Pancreas (tissue), 10 donors: ENCODE measurements around the gene IL11RA. TPM values are rescaled to one million over a fixed set of nuclear protein-coding genes. Genes with fewer than 3 reads are reported as not detected.

Experiments used
- ATAC-seq, 4 donors: fragments of 200-7000 bp; cut with Tn5 transposase; one replicate each; pipeline versions ENCODE4 v1.8.0 to v1.9.1; 2020; ENCODE audit warnings: mild to moderate bottlenecking in 4 of 4, moderate library complexity in 4 of 4
- DNase-seq, 6 donors: peaks; one replicate each; pipeline ENCODE4 v3.0.0-alpha.2; 2020
- FAIRE-seq: peaks from 2 replicates; lab custom pipeline; 2012; peaks lifted over from hg19 to GRCh38; lab: Jason Lieb, UNC
- H3K27ac ChIP-seq, 4 donors: fragments of 200-600 bp; sonication (generic); 1 replicate in 3 of 4; 2 replicates in 1 of 4; pipeline versions ENCODE4 v1.5.0 to v1.8.0; 2020
- H3K27me3 ChIP-seq, 4 donors: fragments of 200-600 bp; one replicate each; pipeline ENCODE4 v1.8.0; 2021
- H3K36me3 ChIP-seq, 3 donors: fragments of 200-600 bp; sonication (generic) in 1 of 3; one replicate each; pipeline versions ENCODE4 v1.5.0 to v1.8.0; 2020 to 2021
- H3K4me1 ChIP-seq, 3 donors: fragments of 200-600 bp; one replicate each; pipeline ENCODE4 v1.8.0; 2021
- H3K4me3 ChIP-seq, 4 donors: fragments of 200-600 bp; sonication (generic) in 2 of 4; one replicate each; pipeline versions ENCODE4 v1.5.0 to v1.8.0; 2020 to 2021
- H3K9me3 ChIP-seq, 4 donors: fragments of 200-600 bp; one replicate each; pipeline ENCODE4 v1.8.0; 2021
- CTCF ChIP-seq, 4 donors: fragments of 200-600 bp; sonication (generic) in 3 of 4; IDR thresholded peaks; one replicate each; pipeline versions ENCODE4 v1.5.0 to v1.8.0; 2021; ENCODE audit warnings: antibody characterized with exemption in 4 of 4
- WGBS, 2 donors: extraction: QIAGEN DNeasy Blood & Tissue Kit; methylation state at CpG; one replicate each; pipeline ENCODE4 v1.1.7; 2013; 5-methylcytosine and 5-hydroxymethylcytosine counted together
- intact Hi-C, 3 donors: fragments of 100-400 bp; cut with DNase I; formaldehyde crosslinking; loops; one replicate each; pipeline versions ENCODE4 v1.11.1 to v1.14.2; 2022
- polyA plus RNA-seq, 2 donors: library from polyadenylated mRNA; stranded (reverse); fragments of 200-250 nt; gene quantifications; one replicate each; pipeline ENCODE4 v1.2.3, GENCODE V29; 2013
- total RNA-seq, 6 donors: library from RNA; stranded (reverse); fragmentation: NEBNext Ultra II Directional in 4 of 6; extraction: Animal tissue kit (Norgen Biotek cat#: 25700) in 4 of 6; gene quantifications; one replicate each; pipeline versions ENCODE4 v1.2.1 to v1.2.4, GENCODE V29; 2021 to 2023
- donor health status: healthy with polysubstance abuse.
- donor health status: DM: no; HTN: no; CAD: no; lungs with moderate emphysema.
- donor health status: DM: no; HTN: no; CAD: no.
- donor health status: control.
- donor health status: control.
- donor health status: Bipolar disorder and iron deficiency.
- donor health status: DM: yes; HTN: yes; CAD: no.
- donor health status: DM: no; HTN: no; CAD: no.
- donor health status: DM: no; HTN: no; CAD: no.
- donor health status: DM: yes; HTN: yes; CAD: no.

The IL11RA gene
- total and polyA plus RNA-seq, 8 donors: 4.1 to 30.0 (median 7.3) TPM

GRCh38 chr9:34652602-34653000, 616 bp downstream of the IL11RA start:
- 51 to 56% methylated on average over 5 of the region's 5 CpGs for WGBS, 2 donors
- DNase-seq: no peak
- H3K4me1 ChIP-seq: peaks cover 9 to 37% (median 24%) of the 10 kb centered on the region in 3 donors
- intact Hi-C loops: no loop called here
- peaks cover 0 to 3% (median 0%) of the 10 kb centered on the region in 3 donors for H3K36me3 ChIP-seq
- H3K27me3 ChIP-seq: no peaks in the 10 kb centered on the region
- no peak for ATAC-seq
- peak overlapping the region in 1 of 4 donors; percentile 68 for H3K27ac ChIP-seq
- FAIRE-seq: no peak
- no peaks in the 10 kb centered on the region for H3K9me3 ChIP-seq
- peak overlapping the region in 1 of 4 donors; percentile 34 for H3K4me3 ChIP-seq
- TF ChIP-seq CTCF (IDR thresholded peaks at IDR 0.05): no peak

- peak in 1 of 4 donors; percentile 2 for ATAC-seq
- H3K4me3 ChIP-seq: no peak overlapping the region
- WGBS, 2 donors: 68 to 73% methylated on average over 11 of the region's 11 CpGs
These were observed 1.4 kb downstream of the IL11RA start for GRCh38 chr9:34653151-34654072.

GRCh38 chr9:34654323-34655051, 2.5 kb downstream of the IL11RA start:
- peak; percentile 63 to 87 (median 74) for DNase-seq
- Histone ChIP-seq H3K4me3 (no peak overlapping the region), H3K4me1 (peaks cover 9 to 31% (median 21%) of the 10 kb centered on the region in 3 donors), H3K9me3 (no peaks in the 10 kb centered on the region), H3K27ac (peak overlapping the region in 1 of 4 donors; percentile 22), H3K36me3 (peaks cover 0 to 3% (median 0%) of the 10 kb centered on the region in 3 donors), H3K27me3 (no peaks in the 10 kb centered on the region)
- peak; percentile 43 to 77 (median 66) for ATAC-seq
- 16 to 19% methylated on average over 11 of the region's 11 CpGs for WGBS, 2 donors
- no peak for TF ChIP-seq CTCF (IDR thresholded peaks at IDR 0.05)
- FAIRE-seq: no peak
- intact Hi-C loops: no loop called here

More at GRCh38 chr9:34653151-34654072, 1.4 kb downstream of the IL11RA start:
- intact Hi-C loops: no loop called here
- peak in 1 of 6 donors; percentile 59 for DNase-seq
- no peaks in the 10 kb centered on the region for H3K9me3 ChIP-seq
- peaks cover 0 to 3% (median 0%) of the 10 kb centered on the region in 3 donors for H3K36me3 ChIP-seq
- TF ChIP-seq CTCF (IDR thresholded peaks at IDR 0.05): no peak
- H3K27ac ChIP-seq: no peak overlapping the region
- no peaks in the 10 kb centered on the region for H3K27me3 ChIP-seq
- FAIRE-seq: no peak
- peaks cover 9 to 31% (median 21%) of the 10 kb centered on the region in 3 donors for H3K4me1 ChIP-seq

GRCh38 chr9:34655394-34655793, 3.4 kb downstream of the IL11RA start:
- DNase-seq (no peak), ATAC-seq (no peak), FAIRE-seq (no peak)
- no peak overlapping the region for H3K4me3 ChIP-seq
- intact Hi-C loops: no loop called here
- H3K4me1 ChIP-seq: peaks cover 9 to 31% (median 21%) of the 10 kb centered on the region in 3 donors
- H3K36me3 ChIP-seq: no peaks in the 10 kb centered on the region
- no peaks in the 10 kb centered on the region for H3K27me3 ChIP-seq
- no peak overlapping the region for H3K27ac ChIP-seq
- WGBS, 2 donors: 80% methylated on average over 5 of the region's 5 CpGs
- H3K9me3 ChIP-seq: no peaks in the 10 kb centered on the region
- no peak for TF ChIP-seq CTCF (IDR thresholded peaks at IDR 0.05)
